HG03196 (cell line): ENCODE results near the gene REEP6.
"Not testable (repeated sequence)": the region's sequence is repeated elsewhere in the genome, so short reads cannot be mapped to it uniquely, and the experiment has no call there.

Source experiments
- ATAC-seq: cut with Tn5 transposase; IDR thresholded peaks from one replicate; pipeline ENCODE4 v1.9.1; 2021; ENCODE audit not compliant: unreplicated experiment

The REEP6 gene

DNA sequence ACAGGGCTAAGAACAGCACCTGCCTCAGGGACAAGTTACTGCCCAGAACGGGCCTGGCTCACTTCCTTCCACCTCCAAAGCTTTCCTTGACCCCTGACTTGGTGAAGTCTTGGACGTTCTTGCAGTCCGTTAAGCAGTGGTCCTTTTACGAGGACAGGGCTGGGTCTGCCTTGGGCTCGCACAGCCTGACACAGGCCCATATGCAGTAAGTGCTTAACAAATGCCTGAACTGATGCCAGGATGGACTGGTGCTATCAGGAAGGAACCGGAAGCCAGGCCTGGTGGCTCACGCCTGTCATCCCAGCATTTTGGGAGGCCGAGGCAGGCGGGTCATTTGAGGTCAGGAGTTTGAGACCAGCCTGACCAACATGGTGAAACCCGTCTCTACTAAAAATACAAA is 31.1 kb downstream of the REEP6 start:
- ATAC-seq: no peak

DNA sequence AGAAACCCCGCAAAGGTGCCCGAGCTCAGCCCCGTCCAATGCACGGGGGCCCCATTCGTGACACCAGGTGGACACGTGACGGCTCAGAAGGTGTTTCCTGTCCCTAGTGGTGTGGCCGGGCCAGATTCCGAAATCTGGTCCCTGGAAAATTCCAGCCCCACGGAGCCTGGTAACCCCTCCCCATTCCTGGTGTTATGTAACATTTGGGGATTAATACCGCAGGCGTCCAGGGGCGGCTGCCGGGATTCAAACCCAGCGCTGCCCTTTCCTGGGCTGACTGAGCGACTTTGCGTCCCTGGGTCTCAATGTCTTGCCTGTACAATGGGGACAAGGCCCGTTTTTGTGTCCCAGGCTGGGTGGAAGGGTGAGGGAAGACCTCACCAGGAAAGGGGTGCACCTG is 31.9 kb downstream of the REEP6 start:
- ATAC-seq: no peak

DNA sequence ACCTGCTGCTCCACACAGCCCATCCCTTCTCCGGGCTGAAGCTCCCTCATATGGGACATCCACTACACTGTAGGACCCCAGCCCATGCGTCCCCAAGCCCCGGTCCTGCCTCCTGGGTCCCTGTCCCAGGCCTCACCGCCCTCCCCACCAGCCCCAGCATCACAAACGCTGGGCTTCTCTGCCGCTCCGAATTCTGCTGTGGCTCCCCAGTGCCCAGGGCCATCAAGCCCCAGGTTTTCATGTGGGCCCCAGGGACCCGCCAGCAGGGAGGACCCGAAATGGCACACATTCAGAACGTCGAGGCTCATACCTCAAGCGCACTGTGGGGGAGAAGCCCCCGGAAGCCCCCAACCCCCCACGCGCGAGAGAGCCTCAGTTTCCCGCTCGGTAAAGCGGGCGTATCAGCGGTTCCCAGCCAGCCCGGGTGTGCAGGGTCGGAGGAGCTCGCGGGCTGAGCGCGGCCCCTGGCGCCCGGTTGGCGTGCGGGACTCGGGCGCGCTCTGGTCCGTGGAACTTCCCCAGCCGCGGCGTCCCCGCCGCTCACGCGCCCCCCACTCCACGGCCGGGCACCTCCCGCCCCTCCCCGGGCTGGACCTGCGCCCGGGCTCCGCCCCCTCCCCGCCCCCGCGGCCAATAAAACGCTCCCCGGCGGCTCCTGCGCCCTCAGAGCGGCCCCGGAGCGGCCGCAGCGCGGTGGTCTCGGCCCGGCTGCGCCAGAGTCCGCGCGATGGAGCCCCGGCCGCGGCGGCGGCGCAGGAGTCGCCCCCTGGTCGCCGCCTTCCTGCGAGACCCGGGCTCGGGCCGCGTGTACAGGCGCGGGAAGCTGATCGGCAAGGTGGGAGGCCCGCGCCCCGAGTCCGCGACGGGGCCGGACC is 32.7 kb downstream of the REEP6 start, which contains the start of gene PLK5:
Gene PLK5, plus strand, starts transcription at position 666 of the 875 bp plus-strand sequence. CDS start 2,920 bp downstream, outside the sequence.
- ATAC-seq: no peak

DNA sequence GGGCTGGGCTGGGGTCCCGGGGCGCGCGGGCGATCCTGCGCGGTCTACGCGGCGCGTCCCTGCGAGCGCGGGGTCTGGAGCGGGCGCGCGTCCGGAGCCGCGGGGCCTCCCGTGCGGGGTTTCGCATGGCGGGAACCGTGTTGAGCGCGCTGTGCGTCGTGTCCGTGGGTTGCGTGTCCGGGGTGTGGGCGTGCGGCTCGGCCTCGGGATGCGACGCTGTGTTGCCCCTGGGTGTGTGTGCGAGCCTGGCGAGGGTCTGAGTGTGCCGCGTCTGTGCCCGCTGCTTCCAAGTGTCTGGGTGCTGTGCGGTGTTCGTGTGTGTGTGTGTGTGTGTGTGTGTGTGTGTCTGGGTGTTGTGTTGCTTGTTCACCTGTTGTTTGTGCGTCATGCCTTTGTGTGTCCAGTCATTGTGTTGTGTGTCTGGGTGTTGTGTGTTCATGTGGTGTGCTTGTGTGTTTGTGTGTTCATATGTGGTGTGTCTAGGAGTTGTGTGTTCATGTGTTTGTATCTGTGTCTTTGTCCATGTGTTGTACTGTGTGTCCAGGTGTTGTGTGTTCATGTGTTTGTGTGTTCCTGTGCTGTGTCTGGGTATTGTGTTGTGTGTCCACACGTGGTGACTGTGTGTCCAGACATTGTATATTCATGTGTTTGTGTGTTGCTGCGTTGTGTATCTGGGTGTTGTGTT is 33.4 kb downstream of the REEP6 start:
- ATAC-seq: no peak

DNA sequence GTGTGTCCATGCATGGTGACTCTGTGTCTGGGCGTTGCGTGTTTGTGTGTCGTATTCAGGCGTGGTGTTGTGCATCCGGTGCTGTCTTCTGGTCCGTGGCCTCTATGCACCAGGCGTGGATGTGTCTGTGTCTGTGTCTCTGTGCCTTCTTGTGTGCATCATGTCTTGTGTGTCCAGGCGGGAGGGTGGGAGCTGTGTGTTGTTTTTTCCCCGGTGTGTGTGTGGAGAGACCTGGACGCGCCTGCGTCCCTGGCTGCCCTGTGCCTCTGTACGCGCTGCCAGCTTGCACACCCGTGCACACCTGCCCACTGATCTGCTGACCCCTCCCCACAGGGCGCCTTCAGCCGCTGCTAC is 34.0 kb downstream of the REEP6 start:
- no peak for ATAC-seq

DNA sequence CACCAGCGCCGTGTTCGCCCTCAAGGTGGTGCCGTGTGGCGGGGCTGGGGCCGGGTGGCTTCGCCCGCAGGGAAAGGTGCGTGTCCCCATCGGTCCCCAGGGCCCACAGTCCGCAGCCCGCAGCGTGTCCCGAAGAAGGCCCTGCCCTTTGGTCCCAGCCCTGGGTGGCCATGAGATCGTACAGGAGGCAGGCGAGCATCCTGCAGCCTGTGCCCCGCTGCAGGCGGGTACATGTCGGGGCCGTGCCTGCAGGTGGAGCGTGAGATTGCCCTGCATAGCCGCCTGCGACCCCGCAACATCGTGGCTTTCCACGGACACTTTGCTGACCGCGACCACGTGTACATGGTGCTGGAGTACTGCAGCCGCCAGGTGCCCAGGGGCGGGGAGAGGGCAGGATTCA is 34.4 kb downstream of the REEP6 start:
- ATAC-seq: no peak

DNA sequence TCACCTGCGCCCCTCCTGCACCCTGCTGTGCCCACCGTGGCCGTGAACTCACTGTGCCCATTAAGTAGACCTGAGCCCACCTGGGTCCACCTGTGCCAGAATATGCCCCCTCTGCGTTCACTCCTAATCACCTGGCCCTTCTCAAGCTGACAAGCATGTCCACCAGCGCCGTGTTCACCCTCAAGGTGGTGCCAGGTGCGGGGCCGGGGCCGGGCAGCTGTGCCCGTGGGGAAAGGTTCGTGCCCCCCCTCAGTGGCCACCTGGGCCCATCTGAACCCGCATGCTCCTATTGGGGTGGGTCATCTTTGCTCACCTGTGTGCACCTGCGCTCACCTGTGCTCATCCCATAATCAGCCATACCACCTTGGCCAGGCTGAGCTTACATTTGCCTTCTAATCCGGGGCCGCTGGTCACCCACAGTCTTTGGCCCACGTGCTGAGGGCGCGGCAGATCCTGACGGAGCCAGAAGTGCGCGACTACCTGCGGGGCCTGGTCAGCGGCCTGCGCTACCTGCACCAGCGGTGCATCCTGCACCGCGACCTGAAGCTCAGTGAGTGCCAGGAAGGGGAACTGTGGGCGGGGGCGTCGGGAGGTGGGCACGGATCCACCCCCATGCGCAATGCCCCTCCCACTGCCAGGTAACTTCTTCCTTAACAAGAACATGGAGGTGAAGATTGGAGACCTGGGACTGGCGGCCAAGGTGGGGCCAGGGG is 35.2 kb downstream of the REEP6 start:
- ATAC-seq: no peak

DNA sequence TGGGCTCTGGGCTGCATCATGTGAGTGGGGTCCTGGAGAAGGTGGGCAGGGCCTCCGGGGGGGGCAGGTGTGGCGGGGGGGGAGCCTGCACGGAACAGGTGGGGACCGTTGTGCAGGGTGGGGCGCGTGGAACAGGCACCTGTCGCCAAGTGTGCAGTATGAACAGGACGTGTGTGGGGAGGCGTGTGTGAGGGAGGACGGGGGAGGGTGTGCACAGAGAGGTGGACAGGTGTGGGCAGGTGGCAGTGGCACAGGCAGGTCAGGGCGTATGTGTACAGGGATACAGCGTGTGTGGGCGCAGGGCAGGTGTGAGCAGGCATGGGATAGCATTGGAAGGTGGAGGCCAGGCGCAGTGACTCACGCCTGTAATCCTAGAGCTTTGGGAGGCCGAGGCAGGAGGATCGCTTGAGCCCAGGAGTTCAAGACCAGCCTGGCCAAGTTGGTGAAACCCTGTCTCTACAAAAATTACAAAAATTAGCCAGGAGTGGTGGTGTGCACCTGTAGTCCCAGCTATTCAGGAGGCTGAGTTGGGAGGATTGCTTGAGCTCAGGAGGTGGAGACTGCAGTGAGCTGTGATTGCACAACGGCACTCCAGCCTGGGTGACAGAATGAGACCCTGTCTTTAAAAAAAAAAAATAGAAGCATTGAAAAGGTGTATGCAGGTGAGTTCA is 36.1 kb downstream of the REEP6 start:
- ATAC-seq: no peak

DNA sequence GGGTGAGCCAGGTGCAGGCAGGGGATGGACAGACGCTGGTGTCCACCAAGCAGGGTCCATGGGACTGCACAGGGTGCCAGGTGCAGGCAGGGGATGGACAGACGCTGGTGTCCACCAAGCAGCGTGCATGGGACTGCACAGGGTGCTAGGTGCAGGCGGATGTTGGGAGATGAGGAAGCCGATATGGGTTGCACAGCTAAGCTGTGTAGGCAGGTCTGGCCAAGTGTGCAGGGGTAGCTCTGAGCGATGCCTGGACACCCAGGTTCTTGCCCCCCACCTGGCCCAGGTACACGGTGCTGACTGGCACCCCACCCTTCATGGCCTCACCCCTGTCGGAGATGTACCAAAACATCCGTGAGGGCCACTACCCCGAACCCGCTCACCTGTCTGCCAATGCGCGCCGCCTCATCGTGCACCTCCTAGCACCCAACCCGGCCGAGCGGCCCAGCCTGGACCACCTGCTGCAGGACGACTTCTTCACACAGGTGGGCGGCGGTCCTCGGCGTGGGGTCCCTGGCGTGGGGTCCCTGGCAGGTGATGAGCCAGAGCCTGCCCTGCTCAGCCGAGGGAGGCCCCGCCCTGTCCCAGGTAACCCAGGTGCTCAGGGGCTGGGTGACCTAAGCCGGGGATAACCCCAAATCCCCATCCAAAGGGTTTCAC is 36.8 kb downstream of the REEP6 start:
- ATAC-seq: no peak

DNA sequence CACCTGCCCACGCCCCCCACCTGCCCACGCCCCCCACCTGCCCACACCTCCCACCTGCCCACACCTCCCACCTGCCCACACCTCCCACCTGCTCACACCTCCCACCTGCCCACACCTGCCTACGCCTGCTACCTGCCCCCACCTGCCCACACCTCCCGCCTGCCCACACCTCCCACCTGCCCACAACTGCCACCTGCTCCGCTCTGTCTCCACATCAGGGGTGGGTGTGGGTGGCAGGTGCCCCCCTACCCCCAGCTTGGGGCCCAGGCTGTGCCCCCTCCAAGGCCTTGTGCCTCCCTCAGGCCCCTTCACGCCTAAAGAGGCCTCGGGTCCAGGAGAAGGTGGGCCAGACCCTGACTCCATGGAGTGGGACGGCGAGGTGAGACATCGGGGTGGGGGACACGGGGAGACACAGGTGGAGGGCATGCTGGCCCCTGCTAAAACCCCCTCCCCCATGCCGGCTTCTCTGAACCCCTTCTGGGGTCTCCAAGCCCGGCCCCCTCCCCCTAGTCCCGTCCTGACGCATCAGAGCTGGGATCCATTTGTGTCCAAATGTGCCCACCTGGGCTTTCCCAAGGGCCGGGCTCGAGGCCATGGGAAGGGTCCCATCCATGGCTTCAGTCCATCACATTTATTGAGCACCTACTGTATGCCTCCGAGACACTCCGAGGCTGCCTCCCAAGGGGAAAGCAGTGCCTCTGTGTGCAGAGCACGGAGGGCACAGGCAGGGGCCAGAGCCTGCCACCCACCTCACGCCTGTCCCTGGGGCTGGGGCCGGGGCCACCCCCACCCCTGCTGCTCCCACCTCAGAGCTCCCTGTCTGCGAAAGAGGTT is 37.8 kb downstream of the REEP6 start:
- ATAC-seq: no peak

DNA sequence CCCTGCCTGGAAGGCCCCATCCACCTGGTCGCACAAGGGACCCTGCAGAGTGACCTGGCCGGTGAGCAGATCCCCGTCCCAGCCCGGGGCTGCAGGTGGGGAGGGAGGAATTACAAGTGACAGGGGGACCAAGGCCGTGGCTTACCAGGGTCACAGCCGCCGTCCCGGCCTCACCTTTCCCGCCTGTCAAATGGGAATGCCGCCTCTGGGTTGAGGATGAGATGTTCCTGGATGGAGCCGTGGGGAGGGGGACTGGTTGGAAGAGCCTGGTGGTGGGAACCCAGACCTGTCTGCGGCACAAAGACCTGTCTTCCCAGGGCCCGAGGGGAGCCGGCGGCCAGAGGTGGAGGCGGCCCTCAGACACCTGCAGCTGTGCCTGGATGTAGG is 38.4 kb downstream of the REEP6 start:
- ATAC-seq: no peak

DNA sequence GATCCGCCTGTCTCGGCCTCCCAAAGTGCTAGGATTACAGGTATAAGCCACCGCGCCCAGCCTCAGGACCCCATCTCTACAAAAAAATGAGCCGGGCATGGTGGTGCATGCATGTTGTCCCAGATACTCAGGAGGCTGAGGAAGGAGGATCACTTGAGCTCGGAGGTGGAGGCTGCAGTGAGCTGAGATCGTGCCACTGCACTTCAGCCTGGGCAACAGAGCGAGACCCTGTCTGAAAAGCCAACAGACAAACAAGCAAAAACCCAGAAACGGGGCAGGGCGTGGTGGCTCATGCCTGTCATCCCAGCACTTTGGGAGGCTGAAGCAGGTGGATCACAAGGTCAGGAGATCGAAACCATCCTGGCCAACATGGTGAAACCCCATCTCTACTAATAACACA is 39.9 kb downstream of the REEP6 start:
- ATAC-seq: not testable (repeated sequence)

DNA sequence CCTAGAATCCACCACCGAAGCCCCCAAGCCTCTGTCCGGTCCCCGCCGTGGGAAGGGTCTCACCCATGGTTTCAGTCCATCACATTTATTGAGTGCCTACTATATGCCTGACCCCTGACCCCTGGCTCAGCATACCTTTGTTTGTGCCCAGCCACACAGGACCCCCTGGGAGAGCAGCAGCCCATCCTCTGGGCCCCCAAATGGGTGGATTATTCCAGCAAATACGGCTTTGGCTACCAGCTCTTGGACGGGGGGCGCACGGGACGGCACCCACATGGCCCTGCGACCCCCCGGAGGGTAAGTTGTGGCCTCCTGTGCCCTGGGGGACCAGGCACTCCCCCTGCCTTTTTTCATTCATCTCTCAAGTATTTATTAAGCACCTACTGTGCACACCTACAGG is 40.6 kb downstream of the REEP6 start:
- ATAC-seq: no peak

DNA sequence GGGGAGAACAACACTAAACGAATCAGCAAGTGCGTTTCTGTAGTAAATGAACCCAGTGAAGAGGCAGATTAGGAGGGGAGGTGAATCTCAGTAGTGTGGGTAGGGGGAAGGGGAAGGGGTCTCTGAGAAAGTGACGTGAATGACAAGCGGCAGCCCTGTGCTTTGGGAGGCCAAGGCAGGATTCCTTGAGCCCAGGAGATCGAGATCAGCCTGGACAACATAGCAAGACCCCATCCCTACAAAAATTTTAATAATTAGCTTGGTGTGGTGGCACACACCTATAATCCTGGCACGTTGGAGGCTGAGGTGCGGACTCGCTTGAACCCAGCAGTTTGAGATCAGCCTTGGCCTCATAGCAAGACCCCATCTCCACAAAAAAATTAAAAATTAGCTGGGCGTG is 41.0 kb downstream of the REEP6 start:
- ATAC-seq: no peak

DNA sequence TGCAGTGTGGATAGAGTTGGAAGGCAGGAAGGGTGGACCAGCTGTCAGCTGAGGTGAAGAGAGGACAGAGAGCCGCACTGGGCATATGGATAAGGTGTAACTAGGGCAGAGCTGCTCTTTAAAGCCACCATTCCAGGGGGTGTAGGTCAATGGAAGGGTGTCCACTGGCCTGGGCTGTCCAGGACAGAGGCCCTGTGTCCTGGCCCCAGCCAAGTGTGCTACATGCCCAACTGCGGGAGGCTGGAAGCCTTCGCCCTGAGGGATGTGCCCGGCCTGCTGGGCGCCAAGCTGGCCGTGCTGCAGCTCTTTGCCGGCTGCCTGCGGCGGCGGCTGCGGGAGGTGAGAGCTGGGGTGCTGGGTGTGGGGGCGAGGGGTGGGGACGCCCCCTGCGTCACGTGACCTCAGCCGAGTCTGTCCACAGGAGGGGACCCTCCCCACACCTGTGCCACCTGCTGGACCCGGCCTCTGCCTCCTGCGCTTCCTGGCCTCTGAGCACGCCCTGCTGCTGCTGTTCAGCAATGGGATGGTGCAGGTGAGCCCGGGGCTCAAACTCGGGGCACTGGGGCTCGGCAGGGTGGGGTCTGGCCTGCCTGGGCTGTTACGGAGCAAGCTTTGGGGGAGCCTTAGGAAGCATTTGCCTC is 42.6 kb downstream of the REEP6 start:
- ATAC-seq: no peak

DNA sequence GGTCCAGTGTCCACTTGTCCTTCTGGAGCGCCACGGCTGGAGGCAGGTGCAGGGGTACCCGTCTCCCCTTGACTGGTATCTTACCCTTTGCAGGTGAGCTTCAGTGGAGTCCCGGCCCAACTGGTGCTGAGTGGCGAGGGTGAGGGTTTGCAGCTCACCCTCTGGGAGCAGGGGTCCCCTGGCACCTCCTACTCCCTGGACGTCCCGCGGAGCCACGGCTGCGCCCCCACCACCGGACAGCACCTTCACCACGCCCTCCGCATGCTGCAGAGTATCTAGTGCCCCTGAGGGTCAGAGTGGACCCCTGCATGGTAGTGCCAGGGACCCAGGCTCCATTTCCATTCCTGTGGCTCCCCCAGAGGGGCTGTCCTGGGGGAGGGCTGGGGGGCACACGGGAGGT is 44.0 kb downstream of the REEP6 start:
- no peak for ATAC-seq

DNA sequence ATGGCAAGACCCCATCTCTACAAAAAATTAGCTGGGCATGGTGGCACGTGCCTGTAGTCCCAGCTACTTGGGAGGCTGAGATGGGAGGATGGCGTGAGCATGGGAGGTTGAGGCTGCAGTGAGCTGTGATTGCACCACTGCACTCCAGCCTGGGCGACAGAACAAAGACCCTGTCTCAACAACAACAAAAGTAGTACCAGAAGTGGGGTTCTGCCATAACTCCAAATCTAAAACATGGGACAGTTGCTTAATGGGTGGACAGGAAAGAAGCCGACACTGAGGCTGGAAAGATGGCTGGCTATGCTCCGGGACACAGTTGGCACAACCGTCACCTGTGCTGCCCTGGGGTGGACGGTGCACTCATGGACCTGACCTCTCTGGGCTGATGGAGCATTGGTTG is 44.7 kb downstream of the REEP6 start:
- ATAC-seq: not testable (repeated sequence)

DNA sequence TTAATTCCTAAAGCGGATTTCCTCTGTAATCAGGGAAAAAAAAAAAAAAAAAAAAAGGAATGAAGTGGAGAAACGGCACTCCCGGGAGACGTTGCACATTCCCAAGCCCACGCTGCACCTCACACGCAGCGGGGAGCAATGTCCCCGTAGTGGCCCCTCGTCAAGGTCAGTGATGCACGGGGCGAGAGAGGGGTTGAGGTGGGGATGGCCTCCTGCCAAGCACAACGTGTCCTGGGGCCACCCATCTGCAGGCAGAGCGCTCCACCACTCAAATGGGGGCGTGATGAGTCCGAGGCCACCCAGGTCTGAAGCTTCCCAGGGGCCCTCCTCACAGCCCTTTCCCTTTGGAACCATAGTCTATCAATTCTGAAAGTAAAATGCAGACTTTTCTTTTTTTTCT is 48.0 kb downstream of the REEP6 start:
- ATAC-seq: no peak

DNA sequence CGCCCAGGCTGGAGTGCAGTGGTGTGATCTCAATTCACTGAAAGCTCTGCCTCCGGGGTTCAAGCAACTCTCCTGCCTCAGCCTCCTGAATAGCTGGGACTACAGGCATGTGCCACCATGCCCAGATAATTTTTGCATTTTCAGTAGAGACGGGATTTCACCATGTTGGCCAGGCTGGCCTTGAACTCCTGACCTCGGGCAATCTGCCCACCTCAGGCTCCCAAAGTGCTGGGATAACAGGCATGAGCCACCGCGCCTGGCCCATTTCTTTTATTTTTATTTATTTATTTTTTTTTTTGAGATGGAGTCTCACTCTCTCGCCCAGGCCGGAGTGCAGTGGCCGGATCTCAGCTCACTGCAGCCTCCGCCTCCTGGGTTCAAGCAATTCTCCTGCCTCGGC is 48.8 kb downstream of the REEP6 start:
- ATAC-seq: not testable (repeated sequence)
